IMR-90 (cell line): ENCODE measurements around the gene DOCK1. TPM values are rescaled to one million over a fixed set of nuclear protein-coding genes. Genes with fewer than 3 reads are reported as not detected.
A peak's percentile ranks its signal among the peaks of the same experiment; 100 is the strongest.

Experiments
- ATAC-seq: fragments of 200-7000 bp; cut with Tn5 transposase; 2 replicates; pipeline ENCODE4 v1.9.1; 2020; ENCODE audit warnings: low read depth, mild to moderate bottlenecking, moderate library complexity
- BruUV-seq: library from RNA; stranded (reverse); fragments of 400-500 nt; replicated peaks from 2 replicates; lab custom pipeline; 2021; lab: Mats Ljungman, UMichigan
- CTCF ChIA-PET: fragments of 300-600 bp; formaldehyde crosslinking; extraction: SDS; loops from one replicate; lab custom pipeline; 2021; ENCODE audit warnings: antibody characterized with exemption; lab: Yijun Ruan, JAX
- POLR2A ChIA-PET: fragments of 300-600 bp; sonication (Branson Sonifier 250); formaldehyde crosslinking; loops from one replicate; lab custom pipeline; 2022; ENCODE audit warnings: antibody characterized with exemption; ENCODE audit not compliant: unreplicated experiment; lab: Charles Lee
- DNase-seq: peaks from one replicate; pipeline ENCODE4 v3.0.0; 2013
- H2AFZ ChIP-seq: replicated peaks from 2 replicates; pipeline ENCODE3; 2013; ENCODE audit warnings: low read length, mild to moderate bottlenecking; ENCODE audit not compliant: poor library complexity
- H2AK5ac ChIP-seq: 2 replicates; pipeline ENCODE4 v1.6.1; 2013; ENCODE audit warnings: low read depth, low read length, inconsistent platforms
- H2AK9ac ChIP-seq: replicated peaks from 2 replicates; pipeline ENCODE3; 2013; ENCODE audit warnings: mild to moderate bottlenecking, low read depth, low read length, moderate library complexity; ENCODE audit not compliant: poor library complexity
- H2BK120ac ChIP-seq: 2 replicates; pipeline ENCODE4 v1.6.1; 2013; ENCODE audit warnings: low read depth, low read length, inconsistent platforms
- H2BK15ac ChIP-seq: 3 replicates; pipeline ENCODE4 v1.6.1; 2013; ENCODE audit warnings: low read depth, low read length, inconsistent platforms
- H2BK20ac ChIP-seq: 2 replicates; pipeline ENCODE4 v1.6.1; 2013; ENCODE audit warnings: low read depth, mild to moderate bottlenecking, inconsistent platforms, low read length, moderate library complexity
- H2BK5ac ChIP-seq: 2 replicates; pipeline ENCODE4 v1.6.1; 2013; ENCODE audit warnings: mild to moderate bottlenecking, low read depth, low read length, inconsistent platforms; ENCODE audit not compliant: poor library complexity, severe bottlenecking
- H3K14ac ChIP-seq: replicated peaks from 2 replicates; pipeline ENCODE4 v1.6.1; 2013; ENCODE audit warnings: low read depth, low read length, inconsistent platforms
- H3K18ac ChIP-seq: 2 replicates; pipeline ENCODE4 v1.6.1; 2013; ENCODE audit warnings: low read depth, low read length, control low read depth
- H3K23ac ChIP-seq: 2 replicates; pipeline ENCODE4 v1.6.1; 2013; ENCODE audit warnings: low read depth, low read length, inconsistent platforms
- H3K27ac ChIP-seq: 2 replicates; pipeline ENCODE4 v1.5.1; 2013; ENCODE audit warnings: mild to moderate bottlenecking, control low read depth, low read length; ENCODE audit not compliant: insufficient read depth
- H3K27me3 ChIP-seq: 2 replicates; pipeline ENCODE4 v1.6.1; 2013; ENCODE audit warnings: low read length; ENCODE audit not compliant: control insufficient read depth, insufficient read depth
- H3K36me3 ChIP-seq: 2 replicates; pipeline ENCODE4 v1.6.1; 2013; ENCODE audit warnings: low read length, mixed read lengths; ENCODE audit not compliant: control insufficient read depth, insufficient read depth
- H3K4ac ChIP-seq: 2 replicates; pipeline ENCODE4 v1.6.1; 2013; ENCODE audit warnings: low read depth, low read length, inconsistent platforms
- H3K4me1 ChIP-seq: 2 replicates; pipeline ENCODE4 v1.6.1; 2013; ENCODE audit warnings: low read length, mixed read lengths; ENCODE audit not compliant: control insufficient read depth, insufficient read depth
- H3K4me2 ChIP-seq: 2 replicates; pipeline ENCODE4 v1.6.1; 2013; ENCODE audit warnings: low read depth, mild to moderate bottlenecking, control low read depth, low read length, moderate library complexity
- H3K4me3 ChIP-seq: 2 replicates; pipeline ENCODE4 v1.5.1; 2013; ENCODE audit warnings: low read depth, mild to moderate bottlenecking, control low read depth, low read length, moderate library complexity; ENCODE audit not compliant: insufficient read depth
- H3K56ac ChIP-seq: 2 replicates; pipeline ENCODE4 v1.6.1; 2013; ENCODE audit warnings: low read length, inconsistent platforms; ENCODE audit not compliant: insufficient read depth; ENCODE audit errors: extremely low read depth
- H3K79me1 ChIP-seq, 2 experiments: 2 replicates each; pipeline ENCODE4 v1.6.1; 2013; ENCODE audit warnings: low read length in 2 of 2, inconsistent platforms in 1 of 2, low read depth in 1 of 2
- H3K9ac ChIP-seq: 2 replicates; pipeline ENCODE4 v1.6.1; 2013; ENCODE audit warnings: low read depth, low read length, control low read depth
- H3K9me1 ChIP-seq: 2 replicates; pipeline ENCODE4 v1.6.1; 2013; ENCODE audit warnings: low read length, inconsistent platforms; ENCODE audit not compliant: insufficient read depth
- H3K9me3 ChIP-seq: 2 replicates; pipeline ENCODE4 v1.6.1; 2013; ENCODE audit warnings: low read length; ENCODE audit not compliant: control insufficient read depth, insufficient read depth
- H4K20me1 ChIP-seq: 2 replicates; pipeline ENCODE4 v1.6.1; 2013; ENCODE audit warnings: low read length, inconsistent platforms; ENCODE audit not compliant: insufficient read depth
- H4K5ac ChIP-seq: 2 replicates; pipeline ENCODE4 v1.6.1; 2013; ENCODE audit warnings: mild to moderate bottlenecking, low read depth, low read length, control low read depth
- H4K8ac ChIP-seq, 2 experiments: 2 replicates each; pipeline ENCODE4 v1.6.1; 2013; ENCODE audit warnings: low read depth in 2 of 2, low read length in 2 of 2, control low read depth in 1 of 2, inconsistent platforms in 1 of 2
- H4K91ac ChIP-seq: 2 replicates; pipeline ENCODE4 v1.6.1; 2013; ENCODE audit warnings: low read depth, low read length, inconsistent platforms; ENCODE audit not compliant: insufficient read depth
- CEBPB ChIP-seq: IDR thresholded peaks from 2 replicates; pipeline ENCODE4 v1.6.1; 2012; ENCODE audit warnings: low read depth, low read length, improper control_type of control experiment
- CHD1 ChIP-seq: IDR thresholded peaks from 2 replicates; pipeline ENCODE4 v1.6.1; 2012; ENCODE audit warnings: low read depth, low read length, improper control_type of control experiment
- FOS ChIP-seq: fragments of 150-350 bp; IDR thresholded peaks from 2 replicates; pipeline ENCODE4 v1.6.1; 2016; ENCODE audit warnings: low read depth, low read length
- MAZ ChIP-seq: IDR thresholded peaks from 2 replicates; pipeline ENCODE4 v1.6.1; 2012; ENCODE audit warnings: low read depth, mild to moderate bottlenecking, low read length, improper control_type of control experiment, moderate library complexity, borderline replicate concordance
- MXI1 ChIP-seq: IDR thresholded peaks from 2 replicates; pipeline ENCODE4 v1.6.1; 2012; ENCODE audit warnings: low read depth, mild to moderate bottlenecking, low read length, moderate library complexity, borderline replicate concordance
- NFE2L2 ChIP-seq: fragments of 150-350 bp; IDR thresholded peaks from 2 replicates; pipeline ENCODE4 v1.6.1; 2016; ENCODE audit warnings: low read depth, mild to moderate bottlenecking, low read length
- RCOR1 ChIP-seq: IDR thresholded peaks from 2 replicates; pipeline ENCODE4 v1.6.1; 2012; ENCODE audit warnings: mild to moderate bottlenecking, low read length, improper control_type of control experiment; ENCODE audit not compliant: insufficient replicate concordance
- RFX5 ChIP-seq: IDR thresholded peaks from 2 replicates; pipeline ENCODE4 v1.8.0; 2012; ENCODE audit warnings: low read depth, mild to moderate bottlenecking, low read length, moderate library complexity
- SMC3 ChIP-seq: fragments of 150-350 bp; IDR thresholded peaks from 2 replicates; pipeline ENCODE4 v1.6.1; 2016; ENCODE audit warnings: low read depth, mild to moderate bottlenecking, antibody characterized with exemption, low read length, moderate library complexity
- WGBS, 2 experiments: methylation state at CpG; one replicate each; pipeline versions ENCODE4 v1.1.5 to v1.1.7; 2013; ENCODE audit warnings: missing lambda C conversion rate in 2 of 2; ENCODE audit not compliant: insufficient read length in 1 of 2; ENCODE audit errors: extremely low coverage in 2 of 2; 5-methylcytosine and 5-hydroxymethylcytosine counted together
- dilution Hi-C: fragments of 300-500 bp; cut with HindIII; formaldehyde crosslinking; loops from one replicate; pipeline ENCODE4 v1.14.3; 2018; ENCODE audit warnings: low sequenced_read_pairs; ENCODE audit not compliant: unreplicated experiment
- in situ Hi-C: fragments of 300-500 bp; cut with MboI; formaldehyde crosslinking; loops from 3 replicates; pipeline ENCODE4 v1.14.3; 2019; ENCODE audit warnings: low sequenced_read_pairs, inconsistent platforms, mixed read lengths
- intact Hi-C: fragments of 100-400 bp; cut with micrococcal nuclease; formaldehyde crosslinking; loops from 2 replicates; pipeline ENCODE4 v1.10.0; 2022
- polyA plus RNA-seq, 3 experiments: library from polyadenylated mRNA; depleted of rRNA; stranded (reverse); fragments of >200 nt; gene quantifications; 2 replicates each; pipeline ENCODE4 v1.2.3, GENCODE V29; 2012; ENCODE audit warnings: low replicate concordance in 1 of 3
- total RNA-seq: library from RNA; depleted of rRNA; stranded (reverse); fragments of >200 nt; gene quantifications from 2 replicates; pipeline ENCODE4 v1.2.3, GENCODE V29; 2012
- TF ChIP-seq, protein P1 (sequence below): fragments of 150-350 bp; IDR thresholded peaks from 2 replicates; pipeline ENCODE4 v1.6.1; 2016; ENCODE audit warnings: low read depth, mild to moderate bottlenecking, low read length, moderate library complexity, borderline replicate concordance
- TF ChIP-seq, protein P2 (sequence below): conservative IDR thresholded peaks from 2 replicates; pipeline ENCODE4 v1.5.1; 2012; ENCODE audit warnings: mild to moderate bottlenecking, low read depth, low read length, improper control_type of control experiment
- TF ChIP-seq, protein P3 (sequence below): fragments of 150-350 bp; IDR thresholded peaks from 2 replicates; pipeline ENCODE4 v1.6.1; 2017; ENCODE audit warnings: mild to moderate bottlenecking, antibody characterized with exemption, low read length, low read depth

Gene DOCK1
- total and polyA plus RNA-seq, 2 of the 4 experiments (the other 2 are of a cell fraction): 28.2 to 71.0 TPM

- intact Hi-C loops (loop anchor here (10.0 kb wide), 1 partner anchor 501 kb away; no protein-coding TSS in a partner anchor), dilution Hi-C loops (no loop called here), in situ Hi-C loops (no loop called here)
- Histone ChIP-seq H4K5ac (no peak overlapping the region), H3K27me3 (no peaks in the 10 kb centered on the region), H3K4me1 (peaks cover 23% of the 10 kb centered on the region), H3K23ac (no peak overlapping the region), H4K91ac (no peak overlapping the region), H3K4me2 (no peak overlapping the region; the same call in 1 of the 2 replicates), H2AFZ (no peak overlapping the region), H3K18ac (no peak overlapping the region), H3K9ac (no peak overlapping the region), H2BK15ac (no peak overlapping the region), H3K56ac (no peak overlapping the region), H3K9me1 (peaks cover 29% of the 10 kb centered on the region), H2BK120ac (no peak overlapping the region), H3K36me3 (no peaks in the 10 kb centered on the region), H3K14ac (no peak overlapping the region), H3K9me3 (peaks cover 3% of the 10 kb centered on the region), H3K27ac (no peak overlapping the region), H3K4me3 (no peak overlapping the region), H2BK5ac (no peak overlapping the region), H2AK9ac (no peak overlapping the region), H3K79me1 (peaks cover 12 to 37% of the 10 kb centered on the region in 2 experiments), H2AK5ac (peak overlapping the region; percentile 49; the same call in 1 of the 2 replicates), H3K4ac (no peak overlapping the region; the same call in 1 of the 2 replicates), H4K8ac (no peak overlapping the region), H2BK20ac (no peak overlapping the region), H4K20me1 (peaks cover 29% of the 10 kb centered on the region)
- TF ChIP-seq MXI1: no peak
- TF ChIP-seq, protein P1, sequence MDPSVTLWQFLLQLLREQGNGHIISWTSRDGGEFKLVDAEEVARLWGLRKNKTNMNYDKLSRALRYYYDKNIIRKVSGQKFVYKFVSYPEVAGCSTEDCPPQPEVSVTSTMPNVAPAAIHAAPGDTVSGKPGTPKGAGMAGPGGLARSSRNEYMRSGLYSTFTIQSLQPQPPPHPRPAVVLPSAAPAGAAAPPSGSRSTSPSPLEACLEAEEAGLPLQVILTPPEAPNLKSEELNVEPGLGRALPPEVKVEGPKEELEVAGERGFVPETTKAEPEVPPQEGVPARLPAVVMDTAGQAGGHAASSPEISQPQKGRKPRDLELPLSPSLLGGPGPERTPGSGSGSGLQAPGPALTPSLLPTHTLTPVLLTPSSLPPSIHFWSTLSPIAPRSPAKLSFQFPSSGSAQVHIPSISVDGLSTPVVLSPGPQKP: no peak
- TF ChIP-seq CHD1: no peak
- no peak for TF ChIP-seq NFE2L2
- TF ChIP-seq FOS: no peak
- TF ChIP-seq SMC3: no peak
- no peak for TF ChIP-seq RCOR1
- TF ChIP-seq, protein P2, sequence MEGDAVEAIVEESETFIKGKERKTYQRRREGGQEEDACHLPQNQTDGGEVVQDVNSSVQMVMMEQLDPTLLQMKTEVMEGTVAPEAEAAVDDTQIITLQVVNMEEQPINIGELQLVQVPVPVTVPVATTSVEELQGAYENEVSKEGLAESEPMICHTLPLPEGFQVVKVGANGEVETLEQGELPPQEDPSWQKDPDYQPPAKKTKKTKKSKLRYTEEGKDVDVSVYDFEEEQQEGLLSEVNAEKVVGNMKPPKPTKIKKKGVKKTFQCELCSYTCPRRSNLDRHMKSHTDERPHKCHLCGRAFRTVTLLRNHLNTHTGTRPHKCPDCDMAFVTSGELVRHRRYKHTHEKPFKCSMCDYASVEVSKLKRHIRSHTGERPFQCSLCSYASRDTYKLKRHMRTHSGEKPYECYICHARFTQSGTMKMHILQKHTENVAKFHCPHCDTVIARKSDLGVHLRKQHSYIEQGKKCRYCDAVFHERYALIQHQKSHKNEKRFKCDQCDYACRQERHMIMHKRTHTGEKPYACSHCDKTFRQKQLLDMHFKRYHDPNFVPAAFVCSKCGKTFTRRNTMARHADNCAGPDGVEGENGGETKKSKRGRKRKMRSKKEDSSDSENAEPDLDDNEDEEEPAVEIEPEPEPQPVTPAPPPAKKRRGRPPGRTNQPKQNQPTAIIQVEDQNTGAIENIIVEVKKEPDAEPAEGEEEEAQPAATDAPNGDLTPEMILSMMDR: no peak
- TF ChIP-seq CEBPB: no peak
- TF ChIP-seq, protein P3, sequence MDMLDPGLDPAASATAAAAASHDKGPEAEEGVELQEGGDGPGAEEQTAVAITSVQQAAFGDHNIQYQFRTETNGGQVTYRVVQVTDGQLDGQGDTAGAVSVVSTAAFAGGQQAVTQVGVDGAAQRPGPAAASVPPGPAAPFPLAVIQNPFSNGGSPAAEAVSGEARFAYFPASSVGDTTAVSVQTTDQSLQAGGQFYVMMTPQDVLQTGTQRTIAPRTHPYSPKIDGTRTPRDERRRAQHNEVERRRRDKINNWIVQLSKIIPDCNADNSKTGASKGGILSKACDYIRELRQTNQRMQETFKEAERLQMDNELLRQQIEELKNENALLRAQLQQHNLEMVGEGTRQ: no peak
- no peak for TF ChIP-seq RFX5
- no peak for TF ChIP-seq MAZ
- ChIA-PET POLR2A (no interaction called here), CTCF (interaction anchor here (0.5 kb wide), 1 partner anchor 13 kb away, joined by 3 read pairs; no protein-coding TSS in a partner anchor)
- 83% methylated on average over 2 of the region's 12 CpGs; no CpG with 5 or more reads in 1 of the 2 experiments for WGBS, 2 experiments
- ATAC-seq: no peak
- no TSS peak for BruUV-seq
- DNase-seq: no peak
These were observed 1.4 kb upstream of the DOCK1 start for GRCh38 chr10:126903656-126904360.
